Chondrocyte (in vitro differentiated cells): ENCODE data around the gene HDDC2. TPM values are rescaled to one million over a fixed set of nuclear protein-coding genes. Genes with fewer than 3 reads are reported as not detected.

Experiments used
- DNase-seq: peaks from one replicate; pipeline ENCODE4 v3.0.0; 2021; ENCODE audit warnings: mixed read lengths, low spot score
- H3K27ac Mint-ChIP-seq: one replicate; pipeline ENCODE4 v1.8.0; 2021; ENCODE audit warnings: mild to moderate bottlenecking, moderate library complexity, mixed read lengths; ENCODE audit not compliant: unreplicated experiment
- H3K27me3 Mint-ChIP-seq: 2 replicates; pipeline ENCODE4 v1.8.0; 2021; ENCODE audit warnings: low read depth, mixed read lengths
- H3K36me3 Mint-ChIP-seq: 2 replicates; pipeline ENCODE4 v1.8.0; 2021; ENCODE audit warnings: low read depth, mixed read lengths
- H3K4me1 Mint-ChIP-seq: 2 replicates; pipeline ENCODE4 v1.8.0; 2021; ENCODE audit warnings: low read depth, mild to moderate bottlenecking, mixed read lengths
- H3K4me3 Mint-ChIP-seq: one replicate; pipeline ENCODE4 v1.8.0; 2021; ENCODE audit warnings: mild to moderate bottlenecking, moderate library complexity, mixed read lengths; ENCODE audit not compliant: unreplicated experiment
- H3K9me3 Mint-ChIP-seq: 2 replicates; pipeline ENCODE4 v1.8.0; 2021; ENCODE audit warnings: low read depth, mixed read lengths
- CTCF ChIP-seq: fragments of 200-600 bp; sonication (generic); IDR thresholded peaks from 2 replicates; pipeline ENCODE4 v1.5.0; 2021; ENCODE audit warnings: antibody characterized with exemption, mild to moderate bottlenecking, moderate library complexity
- total RNA-seq: library from RNA; stranded (reverse); gene quantifications from 3 replicates; pipeline ENCODE4 v1.2.1, GENCODE V29; 2021

HDDC2 gene
- total RNA-seq, 1 donor from 2014 or later = 49.4 TPM

- Mint-ChIP-seq H3K4me1 (no peaks in the 10 kb centered on the region), H3K9me3 (no peaks in the 10 kb centered on the region), H3K4me3 (no peak overlapping the region), H3K36me3 (peaks cover 35% of the 10 kb centered on the region), H3K27me3 (no peaks in the 10 kb centered on the region), H3K27ac (no peak overlapping the region)
- no peak for TF ChIP-seq CTCF
- DNase-seq = no peak
Measured at GRCh38 chr6:125273251-125273650, 28.5 kb downstream of the HDDC2 start.

- Mint-ChIP-seq H3K9me3 (no peaks in the 10 kb centered on the region), H3K27ac (no peak overlapping the region), H3K4me3 (no peak overlapping the region), H3K4me1 (no peaks in the 10 kb centered on the region), H3K27me3 (no peaks in the 10 kb centered on the region), H3K36me3 (peaks cover 31% of the 10 kb centered on the region)
- TF ChIP-seq CTCF = no peak
- DNase-seq = no peak
Measured at GRCh38 chr6:125271486-125272159, 30.1 kb downstream of the HDDC2 start.

- Mint-ChIP-seq H3K27me3 (no peaks in the 10 kb centered on the region), H3K36me3 (peaks cover 22% of the 10 kb centered on the region), H3K4me1 (no peaks in the 10 kb centered on the region), H3K27ac (no peak overlapping the region), H3K4me3 (no peak overlapping the region), H3K9me3 (no peaks in the 10 kb centered on the region)
- no peak for TF ChIP-seq CTCF
- no peak for DNase-seq
Measured at GRCh38 chr6:125270380-125270779, 31.4 kb downstream of the HDDC2 start.

- no peak overlapping the region for H3K27ac Mint-ChIP-seq
Measured at GRCh38 chr6:125269328-125269985, 32.3 kb downstream of the HDDC2 start.

GRCh38 chr6:125268765-125269164, 33.0 kb downstream of the HDDC2 start:
- no peak overlapping the region for H3K27ac Mint-ChIP-seq
- H3K9me3 Mint-ChIP-seq = no peaks in the 10 kb centered on the region

More at GRCh38 chr6:125269328-125269985, 32.3 kb downstream of the HDDC2 start:
- Mint-ChIP-seq H3K4me1 (no peaks in the 10 kb centered on the region), H3K9me3 (no peaks in the 10 kb centered on the region), H3K27me3 (no peaks in the 10 kb centered on the region), H3K36me3 (peaks cover 18% of the 10 kb centered on the region), H3K4me3 (no peak overlapping the region)
- no peak for DNase-seq
- no peak for TF ChIP-seq CTCF

More at GRCh38 chr6:125268765-125269164, 33.0 kb downstream of the HDDC2 start:
- TF ChIP-seq CTCF = no peak
- Mint-ChIP-seq H3K27me3 (no peaks in the 10 kb centered on the region), H3K4me3 (no peak overlapping the region), H3K4me1 (no peaks in the 10 kb centered on the region), H3K36me3 (peaks cover 13% of the 10 kb centered on the region)
- no peak for DNase-seq
